ENCODE results near the gene SRL.
"Not testable (repeated sequence)": the region's sequence is repeated elsewhere in the genome, so short reads cannot be mapped to it uniquely, and the experiment has no call there.

The SRL gene

GRCh38 chr16:4257646-4258556 lies 16.0 kb upstream of the SRL start:
- DNase-seq: no peak

DNA sequence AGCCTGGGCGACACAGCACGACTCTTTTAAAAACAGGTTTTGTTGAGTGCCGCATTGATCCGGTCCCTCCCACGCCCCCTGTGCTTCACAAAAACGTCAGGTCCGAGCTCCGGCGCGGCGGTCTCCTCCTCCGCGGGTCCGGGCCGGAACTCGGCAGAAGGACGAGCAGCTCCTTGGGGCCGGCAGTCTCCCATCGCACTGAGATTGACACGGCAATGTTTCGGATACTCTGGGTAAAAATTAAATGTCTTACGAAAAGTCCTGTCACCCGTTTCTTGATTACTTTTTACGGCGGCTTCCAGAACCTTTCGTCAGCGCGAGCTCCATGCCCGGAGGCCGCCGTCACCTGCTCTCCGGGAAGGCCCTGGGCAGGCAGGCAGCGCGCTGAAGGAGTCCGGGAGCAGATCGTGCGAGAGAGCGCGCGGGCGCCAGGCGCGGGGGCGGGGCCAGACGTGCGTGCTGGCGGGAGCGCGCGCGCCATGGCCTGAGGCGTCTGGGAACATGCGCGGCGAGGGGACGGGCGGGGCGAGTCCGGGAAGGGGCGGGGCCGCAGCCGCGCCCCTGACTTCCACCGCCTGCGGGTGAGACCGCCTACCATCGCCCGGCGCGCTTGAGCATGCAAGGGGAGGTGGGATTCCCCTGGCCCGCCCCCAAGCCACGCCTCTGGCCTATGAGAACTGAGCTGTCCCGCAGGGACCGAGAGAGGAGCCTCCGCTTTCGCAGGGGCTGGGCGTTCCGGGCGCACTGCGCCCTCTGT lies 11.7 kb upstream of the SRL start:
- peak; percentile 99 for DNase-seq

DNA sequence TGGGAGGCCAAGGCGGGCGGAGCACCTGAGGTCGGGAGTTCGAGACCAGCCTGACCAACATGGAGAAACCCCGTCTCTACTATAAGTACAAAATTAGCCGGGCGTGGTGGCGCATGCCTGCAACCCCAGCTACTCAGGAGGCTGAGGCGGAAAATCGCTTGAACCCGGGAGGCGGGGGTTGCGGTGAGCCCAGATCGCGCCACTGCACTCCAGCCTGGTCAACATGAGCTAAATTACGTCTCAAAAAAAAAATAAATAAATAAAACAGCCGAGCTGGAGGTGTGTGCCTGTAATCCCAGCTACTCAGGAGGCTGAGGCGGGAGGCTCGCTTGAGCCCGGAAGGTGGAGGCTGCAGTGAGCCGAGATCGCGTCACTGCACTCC lies 11.1 kb upstream of the SRL start:
- DNase-seq: not testable (repeated sequence)

GRCh38 chr16:4249530-4250308 lies 7.8 kb upstream of the SRL start:
- no peak for DNase-seq

- peak; percentile 83 for DNase-seq
These were observed 5.5 kb upstream of the SRL start for GRCh38 chr16:4247460-4247784.

DNA sequence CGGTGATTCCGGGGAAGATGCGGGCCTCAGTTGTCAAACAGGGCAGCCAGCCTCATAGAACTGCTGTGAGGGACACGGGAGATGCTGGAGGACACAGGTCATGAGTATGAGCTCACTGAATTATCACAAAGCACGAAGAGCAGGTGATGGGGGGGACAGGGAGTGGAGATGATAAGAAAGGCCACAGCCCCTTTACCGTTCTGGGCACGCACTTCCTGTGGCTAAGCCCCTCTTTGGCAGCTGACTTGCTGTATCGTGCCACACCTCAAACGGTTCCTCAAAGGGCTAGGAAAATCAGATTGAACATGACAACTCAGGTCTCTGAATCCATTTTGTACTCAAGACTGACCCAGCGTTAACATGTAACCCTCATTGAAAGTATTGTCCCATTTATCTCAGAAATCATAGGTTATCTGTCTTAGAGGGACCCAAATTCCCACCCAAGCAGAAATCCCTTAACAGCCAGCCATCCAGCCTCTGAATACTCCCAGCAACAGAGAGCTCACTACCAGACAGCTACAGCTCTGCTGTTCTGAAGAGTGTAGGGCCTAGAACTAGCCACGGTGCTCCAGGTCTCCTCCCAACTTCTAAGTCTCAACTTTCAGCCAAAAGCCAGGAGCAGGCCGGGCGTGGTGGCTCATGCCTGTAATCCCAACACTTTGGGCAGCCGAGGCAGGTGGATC lies 5.0 kb upstream of the SRL start:
- DNase-seq: peak; percentile 93

DNA sequence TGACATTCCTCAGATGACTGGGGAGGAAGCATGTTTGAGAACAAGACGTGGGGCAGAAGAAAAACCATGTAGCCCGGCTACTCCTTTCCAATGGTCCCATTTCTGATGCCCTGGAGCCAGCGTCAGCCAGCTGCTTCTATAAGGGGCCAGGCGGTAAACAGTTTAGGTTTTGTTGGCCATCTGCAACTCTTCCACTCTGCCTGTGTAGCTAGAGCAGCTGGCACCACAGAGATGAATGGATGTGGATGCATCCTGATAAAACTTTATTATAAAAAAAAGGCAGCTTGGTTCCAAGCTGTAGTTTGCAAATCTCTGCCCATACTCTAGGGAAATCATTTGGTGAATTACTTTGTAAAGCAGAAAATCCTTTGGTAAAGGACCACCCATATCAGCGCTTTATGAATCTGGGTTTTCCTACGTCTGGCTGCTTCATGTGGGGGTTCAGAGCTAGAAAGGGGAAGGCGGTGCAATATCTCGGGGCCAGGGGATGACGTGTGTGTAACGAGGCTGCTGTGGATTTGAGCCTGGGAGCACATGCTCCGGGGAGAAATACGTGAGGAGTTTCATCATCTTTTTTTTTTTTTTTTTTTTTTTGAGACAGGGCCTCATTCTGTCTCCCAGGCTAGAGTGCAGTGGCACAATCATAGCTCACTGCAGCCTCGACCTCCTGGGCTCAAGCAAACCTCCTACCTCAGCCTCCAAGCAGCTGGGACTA lies 3.4 kb upstream of the SRL start:
- no peak for DNase-seq

GRCh38 chr16:4244254-4245076 lies 2.6 kb upstream of the SRL start:
- DNase-seq: peak; percentile 73

DNA sequence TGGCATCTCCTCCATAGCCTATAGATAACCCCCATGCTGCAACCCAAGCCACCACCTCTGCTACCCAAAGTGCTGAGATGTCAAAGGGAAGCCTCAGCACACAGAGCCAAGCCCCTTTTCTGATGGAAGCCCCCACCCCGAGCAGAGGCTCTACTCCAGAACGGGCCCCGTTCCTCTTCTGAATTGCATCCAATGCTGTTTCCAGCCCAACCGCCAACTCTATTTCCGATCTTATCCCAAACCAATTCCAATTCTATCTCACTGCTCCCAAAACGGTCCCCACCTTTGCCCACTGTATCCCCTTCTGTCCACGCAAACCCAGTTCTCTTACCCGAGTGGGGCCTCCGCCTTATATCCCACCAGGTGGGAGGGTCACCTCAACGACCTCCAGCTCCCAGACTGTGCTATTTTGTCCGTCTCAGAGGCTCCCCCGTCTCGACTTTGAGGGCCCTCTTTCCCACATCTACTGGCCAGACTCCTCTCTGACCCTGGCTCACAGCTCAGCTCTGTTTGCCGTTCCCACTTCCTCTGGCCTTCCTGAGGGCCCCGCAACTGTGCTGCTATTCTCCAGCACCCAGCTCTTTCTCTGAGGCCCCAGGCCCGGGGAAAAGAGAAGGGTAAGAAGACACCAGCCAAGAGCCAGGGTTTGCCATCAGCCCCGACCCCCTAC lies 487 bp downstream of the SRL start:
- DNase-seq: no peak

DNA sequence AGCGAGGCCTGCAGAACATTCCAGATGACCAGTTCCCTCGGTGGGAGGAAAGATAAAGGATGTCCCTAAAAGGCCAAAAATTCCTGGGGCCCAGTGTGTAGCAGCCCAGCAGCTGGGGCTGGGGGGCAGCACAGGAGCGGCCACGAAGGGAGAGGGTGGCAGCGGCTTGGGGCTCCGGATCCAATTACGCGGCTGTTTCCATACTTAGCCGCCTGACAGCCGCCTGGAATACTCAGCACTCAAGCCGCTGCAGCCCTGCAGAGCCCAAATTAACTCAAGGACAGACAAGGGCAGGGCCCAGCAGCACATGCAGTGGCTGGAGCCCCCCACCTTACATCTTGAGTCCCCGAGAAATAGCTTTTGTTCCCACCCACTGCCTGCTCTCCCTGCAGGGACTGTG lies 1.3 kb downstream of the SRL start:
- no peak for DNase-seq

DNA sequence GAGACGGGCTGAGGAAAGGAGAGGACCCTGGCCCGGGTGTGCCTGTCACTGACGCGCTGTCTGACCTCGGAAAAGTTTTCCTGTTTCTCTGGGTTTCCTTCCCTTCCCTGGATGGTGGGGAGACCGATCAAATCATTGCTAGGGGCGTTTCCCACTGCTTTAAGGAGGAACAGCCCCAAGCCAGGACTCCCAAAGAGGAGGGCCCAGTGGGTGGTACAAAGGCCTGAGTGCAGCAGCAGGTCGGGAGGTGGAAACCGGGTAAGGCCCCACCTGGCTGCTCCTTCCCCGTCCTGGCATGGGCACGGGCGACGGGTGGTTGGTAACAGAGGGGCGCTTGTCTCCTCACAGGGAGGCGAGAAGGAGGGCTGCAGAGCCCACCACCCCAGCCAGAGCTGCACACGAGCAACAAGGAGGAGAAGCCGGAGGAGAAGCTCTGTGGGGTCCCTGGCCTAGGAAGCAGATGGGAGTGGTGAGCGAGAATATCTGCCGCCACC lies 2.2 kb downstream of the SRL start:
- no peak for DNase-seq

DNA sequence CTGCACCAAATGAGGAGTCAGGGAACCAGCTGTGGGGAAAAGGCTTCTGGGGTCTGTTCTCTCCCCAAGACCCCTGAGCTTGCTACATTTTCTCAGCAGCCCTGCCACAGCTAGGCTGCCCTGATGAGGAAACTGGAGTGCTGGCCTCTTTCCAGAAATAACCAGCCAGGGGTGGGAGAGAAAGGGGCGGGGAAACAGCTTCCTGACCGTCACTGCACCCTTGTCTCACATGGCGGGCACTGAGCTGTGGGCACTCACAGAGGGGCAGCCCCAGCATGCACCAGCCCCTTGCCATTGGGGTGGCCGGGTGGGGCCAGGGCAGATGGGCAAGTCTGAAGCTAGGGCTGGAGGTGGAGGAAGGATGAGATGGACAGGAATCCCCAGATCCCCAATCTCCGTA lies 2.9 kb downstream of the SRL start:
- DNase-seq: peak; percentile 28

- no peak for DNase-seq
These were observed 8.4 kb downstream of the SRL start for GRCh38 chr16:4233431-4233830.

DNA sequence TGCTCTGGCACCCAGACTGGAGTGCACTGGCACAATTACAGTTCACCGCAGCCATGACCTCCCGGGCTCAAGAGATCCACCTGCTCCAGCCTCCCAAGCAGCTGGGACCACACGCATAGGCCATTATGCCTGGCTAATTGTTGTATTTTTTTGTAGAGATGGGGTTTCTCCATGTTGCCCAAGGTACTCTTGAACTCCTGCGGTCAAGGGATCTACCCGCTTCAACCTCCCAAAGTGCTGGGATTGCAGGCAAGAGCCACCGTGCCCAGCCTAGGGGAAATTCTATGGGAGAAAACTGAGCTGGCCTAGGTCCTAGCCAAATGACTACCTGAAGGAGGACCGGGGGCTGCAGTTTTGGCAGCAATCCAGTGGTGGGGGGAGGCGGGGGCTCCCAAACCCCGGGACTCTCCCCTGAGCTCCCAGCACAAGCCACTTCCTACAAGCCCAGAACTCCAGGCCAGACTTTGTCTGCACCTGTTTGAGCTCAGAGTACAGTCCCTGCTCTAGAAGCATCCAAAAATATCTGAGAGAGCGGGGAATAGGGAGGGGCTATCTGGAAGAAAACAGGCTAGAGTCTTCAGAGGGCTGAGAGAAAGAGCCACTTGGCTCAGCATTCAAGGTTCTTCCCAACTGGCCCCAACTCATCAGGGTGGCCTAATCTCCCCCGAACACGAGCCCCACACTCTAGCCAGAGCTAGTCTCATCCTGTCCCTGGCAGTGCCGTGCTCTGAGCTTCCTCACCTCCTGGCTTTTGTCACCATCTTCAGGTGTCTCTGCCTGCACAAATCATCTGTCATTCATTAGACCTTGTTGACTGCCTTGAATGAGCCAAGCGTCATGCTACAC lies 9.1 kb downstream of the SRL start:
- no peak for DNase-seq

DNA sequence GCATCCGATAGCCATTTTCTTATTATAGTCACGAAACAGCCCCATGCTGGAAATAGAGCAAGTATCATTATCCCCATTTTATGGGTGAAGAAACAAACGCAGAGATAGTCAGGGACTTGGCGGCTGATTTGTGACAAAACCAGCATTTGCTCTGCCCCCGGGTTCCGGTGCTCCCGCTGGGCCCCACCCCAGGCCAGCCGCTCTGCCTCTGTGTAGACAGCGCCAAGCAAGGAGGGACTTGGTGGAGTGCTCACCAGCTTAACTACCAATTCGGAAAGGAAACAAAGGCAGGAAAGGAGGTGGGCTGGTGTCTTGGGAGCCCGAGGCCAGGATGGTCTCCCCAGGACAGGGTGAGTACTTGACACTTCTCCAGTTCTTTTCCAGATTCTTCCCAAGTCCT lies 10.0 kb downstream of the SRL start:
- DNase-seq: no peak

- DNase-seq: no peak
These were observed 10.5 kb downstream of the SRL start for GRCh38 chr16:4231367-4231766.

- DNase-seq: no peak
These were observed 14.9 kb downstream of the SRL start for GRCh38 chr16:4227040-4227332.

- DNase-seq: no peak
These were observed 15.4 kb downstream of the SRL start for GRCh38 chr16:4226251-4227039.

DNA sequence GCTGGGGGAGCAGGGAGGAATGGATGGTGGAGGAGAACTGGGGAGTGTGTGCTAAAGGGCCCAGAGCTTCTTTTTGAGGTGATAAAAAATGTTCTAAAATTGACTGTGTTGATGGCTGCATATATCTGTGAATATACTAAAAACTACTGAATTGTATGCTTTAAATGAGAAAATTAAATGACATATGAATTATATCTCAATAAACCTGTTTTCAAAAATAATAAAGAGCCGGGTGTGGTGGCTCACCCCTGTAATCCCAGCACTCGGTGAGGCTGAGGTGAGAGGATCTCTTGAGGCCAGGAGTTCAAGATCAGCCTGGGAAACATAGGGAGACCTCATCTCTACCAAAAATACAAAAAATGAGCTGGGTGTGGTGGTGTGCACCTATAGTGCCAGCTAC lies 16.8 kb downstream of the SRL start:
- DNase-seq: no peak
